Measurements from ENCODE around the gene ING1.
"Not testable (repeated sequence)": the region's sequence is repeated elsewhere in the genome, so short reads cannot be mapped to it uniquely, and the experiment has no call there.

The ING1 gene

DNA sequence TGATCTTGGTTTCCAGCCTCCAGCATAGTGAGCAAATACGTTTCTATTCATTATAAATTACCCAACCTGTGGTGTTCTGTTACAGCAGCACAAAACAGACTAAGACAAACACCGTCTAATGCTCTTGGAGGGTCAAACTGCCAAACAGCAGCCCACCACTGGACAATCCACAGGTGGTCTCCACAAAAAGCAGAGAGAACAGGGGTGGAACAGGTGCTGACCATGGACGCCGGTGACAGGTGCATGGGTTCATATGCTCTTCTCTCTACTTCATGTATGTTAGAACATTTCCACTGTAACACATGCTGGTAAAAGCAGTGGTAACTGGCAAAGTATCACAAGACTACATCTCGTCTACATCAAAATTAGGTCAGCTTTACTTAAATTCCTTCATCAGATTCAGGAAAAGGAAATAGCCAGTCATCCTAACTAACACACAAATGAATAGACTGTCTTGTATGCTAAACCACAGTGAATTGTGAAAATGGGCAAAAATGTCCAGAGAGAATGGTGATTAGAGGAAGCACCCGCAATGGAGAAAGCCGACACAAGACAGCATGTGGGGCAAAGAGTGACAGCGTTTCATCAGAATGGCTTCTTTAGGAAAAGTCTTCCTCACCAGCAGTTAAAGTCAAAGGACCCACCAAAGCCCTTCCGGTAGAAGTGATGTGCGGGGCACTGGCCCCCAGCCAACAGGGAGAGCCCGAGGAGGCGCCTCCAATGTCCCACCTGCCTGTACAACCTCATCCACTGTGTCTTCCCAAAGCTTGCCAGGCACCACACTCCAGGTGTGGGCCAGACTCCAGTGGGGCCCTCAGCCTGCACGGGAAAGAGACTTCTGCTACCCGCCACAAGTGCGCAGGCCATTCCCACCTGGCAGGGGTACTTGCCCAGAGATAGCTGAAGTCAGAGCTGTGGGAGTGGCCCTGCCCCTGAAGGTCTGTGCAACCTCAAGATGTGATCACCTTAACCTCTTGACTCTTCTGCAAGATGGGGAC is 14.1 kb upstream of the ING1 start:
- Histone ChIP-seq H3K9me3 (ENCODE audit: severe bottlenecking) (no peaks in the 10 kb centered on the region), H3K4me1 (ENCODE audit: insufficient read depth, poor library complexity, severe bottlenecking) (peaks cover 5% of the 10 kb centered on the region), H3K27me3 (ENCODE audit: insufficient read depth, poor library complexity, severe bottlenecking) (no peaks in the 10 kb centered on the region), H3K4me3 (ENCODE audit: severe bottlenecking) (no peak overlapping the region), H3K27ac (ENCODE audit: poor library complexity, severe bottlenecking) (no peak overlapping the region), H3K36me3 (ENCODE audit: low read depth) (peaks cover 95% of the 10 kb centered on the region)
- TF ChIP-seq, protein P1, sequence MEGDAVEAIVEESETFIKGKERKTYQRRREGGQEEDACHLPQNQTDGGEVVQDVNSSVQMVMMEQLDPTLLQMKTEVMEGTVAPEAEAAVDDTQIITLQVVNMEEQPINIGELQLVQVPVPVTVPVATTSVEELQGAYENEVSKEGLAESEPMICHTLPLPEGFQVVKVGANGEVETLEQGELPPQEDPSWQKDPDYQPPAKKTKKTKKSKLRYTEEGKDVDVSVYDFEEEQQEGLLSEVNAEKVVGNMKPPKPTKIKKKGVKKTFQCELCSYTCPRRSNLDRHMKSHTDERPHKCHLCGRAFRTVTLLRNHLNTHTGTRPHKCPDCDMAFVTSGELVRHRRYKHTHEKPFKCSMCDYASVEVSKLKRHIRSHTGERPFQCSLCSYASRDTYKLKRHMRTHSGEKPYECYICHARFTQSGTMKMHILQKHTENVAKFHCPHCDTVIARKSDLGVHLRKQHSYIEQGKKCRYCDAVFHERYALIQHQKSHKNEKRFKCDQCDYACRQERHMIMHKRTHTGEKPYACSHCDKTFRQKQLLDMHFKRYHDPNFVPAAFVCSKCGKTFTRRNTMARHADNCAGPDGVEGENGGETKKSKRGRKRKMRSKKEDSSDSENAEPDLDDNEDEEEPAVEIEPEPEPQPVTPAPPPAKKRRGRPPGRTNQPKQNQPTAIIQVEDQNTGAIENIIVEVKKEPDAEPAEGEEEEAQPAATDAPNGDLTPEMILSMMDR (IDR thresholded peaks at IDR 0.05; ENCODE audit: poor library complexity, severe bottlenecking) = no peak
- no peak for DNase-seq (ENCODE audit: low spot score)
- ATAC-seq (ENCODE audit: low read depth) = no peak

DNA sequence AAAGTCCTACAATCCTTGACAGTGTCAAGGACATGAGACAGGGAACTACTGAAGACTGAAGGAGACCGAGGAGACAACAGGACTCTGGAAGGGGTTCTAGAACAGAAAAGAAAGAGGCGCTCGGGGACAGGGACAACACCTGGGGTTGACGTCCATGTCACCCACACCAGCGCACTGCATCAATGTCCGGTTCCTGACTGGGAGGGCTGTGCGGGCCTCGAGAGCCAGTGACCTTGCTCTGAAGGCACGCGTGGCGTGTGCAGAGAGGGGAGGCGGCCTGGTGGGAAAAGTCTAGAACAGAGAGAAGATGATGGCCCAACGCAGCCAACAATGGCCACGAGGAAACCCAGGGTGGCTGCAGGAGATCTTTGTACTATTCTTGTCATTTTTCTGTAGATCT is 13.3 kb upstream of the ING1 start:
- DNase-seq (ENCODE audit: low spot score) (no peak), ATAC-seq (ENCODE audit: low read depth) (no peak)
- Histone ChIP-seq H3K27ac (ENCODE audit: poor library complexity, severe bottlenecking) (no peak overlapping the region), H3K36me3 (ENCODE audit: low read depth) (peaks cover 88% of the 10 kb centered on the region), H3K4me3 (ENCODE audit: severe bottlenecking) (no peak overlapping the region), H3K4me1 (ENCODE audit: insufficient read depth, poor library complexity, severe bottlenecking) (peaks cover 7% of the 10 kb centered on the region), H3K27me3 (ENCODE audit: insufficient read depth, poor library complexity, severe bottlenecking) (no peaks in the 10 kb centered on the region), H3K9me3 (ENCODE audit: severe bottlenecking) (no peaks in the 10 kb centered on the region)
- TF ChIP-seq, protein P1 (IDR thresholded peaks at IDR 0.05; ENCODE audit: poor library complexity, severe bottlenecking) = no peak

DNA sequence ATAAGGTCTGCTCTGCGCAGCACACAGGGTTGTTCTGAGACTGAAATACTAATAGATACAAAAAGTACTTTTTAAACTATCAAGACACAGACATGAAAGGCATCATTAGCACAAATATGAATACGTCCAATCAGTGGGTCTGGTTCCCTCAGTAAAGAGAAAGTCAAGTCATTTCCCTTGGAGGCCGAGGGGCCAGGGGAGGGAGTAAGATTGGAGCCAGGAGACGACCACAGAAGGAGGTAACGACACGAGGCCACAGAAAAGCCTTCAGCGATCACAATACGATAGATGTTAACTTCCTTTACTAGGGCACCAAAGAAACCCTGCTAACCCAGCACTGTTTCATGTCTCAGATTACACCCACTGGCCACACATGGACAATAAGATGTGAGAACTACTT is 12.9 kb upstream of the ING1 start:
- DNase-seq (ENCODE audit: low spot score) = no peak
- H3K9me3 ChIP-seq (ENCODE audit: severe bottlenecking) = no peaks in the 10 kb centered on the region
- TF ChIP-seq, protein P1 (IDR thresholded peaks at IDR 0.05; ENCODE audit: poor library complexity, severe bottlenecking) = no peak
- H3K4me3 ChIP-seq (ENCODE audit: severe bottlenecking) = no peak overlapping the region
- no peaks in the 10 kb centered on the region for H3K27me3 ChIP-seq (ENCODE audit: insufficient read depth, poor library complexity, severe bottlenecking)
- no peak overlapping the region for H3K27ac ChIP-seq (ENCODE audit: poor library complexity, severe bottlenecking)
- H3K4me1 ChIP-seq (ENCODE audit: insufficient read depth, poor library complexity, severe bottlenecking) = peaks cover 7% of the 10 kb centered on the region
- ATAC-seq (ENCODE audit: low read depth) = no peak
- H3K36me3 ChIP-seq (ENCODE audit: low read depth) = peaks cover 84% of the 10 kb centered on the region

DNA sequence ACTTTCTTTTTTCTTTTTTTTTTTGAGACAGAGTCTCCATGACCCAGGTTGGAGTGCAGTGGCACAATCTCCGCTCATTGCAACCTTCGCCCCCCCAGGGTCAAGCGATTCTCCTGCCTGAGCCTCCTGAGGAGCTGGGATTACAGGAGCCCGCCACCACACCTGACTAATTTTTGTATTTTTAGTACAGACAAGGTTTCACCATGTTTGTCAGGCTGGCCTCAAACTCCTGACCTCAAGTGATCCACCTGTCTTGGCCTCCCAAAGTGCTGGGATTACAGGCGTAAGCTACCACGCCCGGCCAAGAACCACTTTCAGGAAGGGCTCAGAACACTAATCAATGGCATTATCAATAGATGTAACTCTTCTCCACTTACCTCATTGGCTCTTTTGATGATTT is 12.4 kb upstream of the ING1 start:
- H3K27ac ChIP-seq (ENCODE audit: poor library complexity, severe bottlenecking); H3K4me1 ChIP-seq (ENCODE audit: insufficient read depth, poor library complexity, severe bottlenecking); H3K9me3 ChIP-seq (ENCODE audit: severe bottlenecking); ATAC-seq (ENCODE audit: low read depth); H3K27me3 ChIP-seq (ENCODE audit: insufficient read depth, poor library complexity, severe bottlenecking); DNase-seq (ENCODE audit: low spot score); H3K4me3 ChIP-seq (ENCODE audit: severe bottlenecking): not testable (repeated sequence)
- peaks cover 80% of the 10 kb centered on the region for H3K36me3 ChIP-seq (ENCODE audit: low read depth)

DNA sequence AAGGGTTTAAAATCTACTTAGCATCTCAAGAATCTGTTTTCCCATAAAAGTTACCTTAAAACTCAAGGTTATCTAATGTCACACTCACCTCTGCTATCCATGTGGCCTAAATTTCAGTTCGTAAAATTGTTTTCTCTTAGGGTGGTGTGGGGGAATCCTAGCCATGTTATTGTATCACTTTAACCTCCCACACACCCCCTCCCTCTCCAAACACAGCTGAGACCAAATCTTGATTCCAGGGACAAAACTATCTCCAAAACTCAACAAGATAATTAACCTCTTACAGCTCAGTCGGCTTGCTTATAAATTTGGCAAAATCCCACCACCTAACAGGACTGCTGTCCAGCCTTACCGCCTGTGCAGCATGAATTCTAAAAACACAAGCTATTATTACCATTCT is 11.4 kb upstream of the ING1 start:
- Histone ChIP-seq H3K9me3 (ENCODE audit: severe bottlenecking) (no peaks in the 10 kb centered on the region), H3K36me3 (ENCODE audit: low read depth) (peaks cover 69% of the 10 kb centered on the region), H3K27me3 (ENCODE audit: insufficient read depth, poor library complexity, severe bottlenecking) (no peaks in the 10 kb centered on the region), H3K4me3 (ENCODE audit: severe bottlenecking) (no peak overlapping the region), H3K4me1 (ENCODE audit: insufficient read depth, poor library complexity, severe bottlenecking) (peaks cover 7% of the 10 kb centered on the region), H3K27ac (ENCODE audit: poor library complexity, severe bottlenecking) (no peak overlapping the region)
- TF ChIP-seq, protein P1 (IDR thresholded peaks at IDR 0.05; ENCODE audit: poor library complexity, severe bottlenecking) = no peak
- ATAC-seq (ENCODE audit: low read depth) (no peak), DNase-seq (ENCODE audit: low spot score) (no peak)
